NT2/D1 (cell line): Measurements from ENCODE around the gene TMEM53.
"Not testable (repeated sequence)": the region's sequence is repeated elsewhere in the genome, so short reads cannot be mapped to it uniquely, and the experiment has no call there.

Experiments
- DNase-seq: peaks from one replicate; pipeline ENCODE4 v3.0.0-alpha.2; 2011; ENCODE audit warnings: low read depth, low spot score
- H3K27me3 ChIP-seq: 2 replicates; pipeline ENCODE4 v1.6.0; 2011; ENCODE audit warnings: mild to moderate bottlenecking; ENCODE audit not compliant: insufficient read length, insufficient read depth
- H3K36me3 ChIP-seq: 2 replicates; pipeline ENCODE4 v1.6.1; 2011; ENCODE audit warnings: mild to moderate bottlenecking, low read length, mixed read lengths; ENCODE audit not compliant: insufficient read depth, insufficient read length
- H3K4me1 ChIP-seq: 2 replicates; pipeline ENCODE4 v1.5.1; 2011; ENCODE audit not compliant: insufficient read depth, insufficient read length
- H3K4me3 ChIP-seq: 2 replicates; pipeline ENCODE4 v1.5.1; 2011; ENCODE audit warnings: low read depth; ENCODE audit not compliant: insufficient read length
- H3K9ac ChIP-seq: 2 replicates; pipeline ENCODE4 v1.6.0; 2011; ENCODE audit warnings: low read depth; ENCODE audit not compliant: insufficient read length
- H3K9me3 ChIP-seq: 2 replicates; pipeline ENCODE4 v1.5.1; 2011; ENCODE audit warnings: mild to moderate bottlenecking, low read length; ENCODE audit not compliant: insufficient read depth
- SUZ12 ChIP-seq: IDR thresholded peaks from 2 replicates; pipeline ENCODE4 v1.6.1; 2011; ENCODE audit not compliant: insufficient read length, insufficient read depth; ENCODE audit errors: extremely low read depth
- YY1 ChIP-seq: IDR thresholded peaks from 2 replicates; pipeline ENCODE4 v1.6.1; 2011; ENCODE audit not compliant: insufficient read length, insufficient read depth
- ZNF274 ChIP-seq: IDR thresholded peaks from 2 replicates; pipeline ENCODE4 v1.6.1; 2011; ENCODE audit warnings: mild to moderate bottlenecking, low read depth, low read length

Gene TMEM53

GRCh38 chr1:44707112-44707881, 33.0 kb upstream of the TMEM53 start:
- DNase-seq = no peak
- TF ChIP-seq SUZ12 (no peak), YY1 (no peak), ZNF274 (no peak)
- Histone ChIP-seq H3K4me1 (peaks cover 8% of the 10 kb centered on the region), H3K36me3 (no peaks in the 10 kb centered on the region), H3K9ac (no peak overlapping the region), H3K9me3 (peaks cover 5% of the 10 kb centered on the region; the same call in 1 of the 2 replicates), H3K4me3 (no peak overlapping the region), H3K27me3 (no peaks in the 10 kb centered on the region)

GRCh38 chr1:44705938-44706337, 31.7 kb upstream of the TMEM53 start:
- H3K4me3 ChIP-seq = no peak overlapping the region

GRCh38 chr1:44705470-44705869, 31.2 kb upstream of the TMEM53 start:
- Histone ChIP-seq H3K9ac (no peak overlapping the region), H3K4me3 (no peak overlapping the region), H3K4me1 (peaks cover 8% of the 10 kb centered on the region), H3K9me3 (peaks cover 5% of the 10 kb centered on the region; the same call in 1 of the 2 replicates), H3K27me3 (no peaks in the 10 kb centered on the region), H3K36me3 (no peaks in the 10 kb centered on the region)
- no peak for DNase-seq
- TF ChIP-seq SUZ12 (no peak), ZNF274 (no peak), YY1 (no peak)

More at GRCh38 chr1:44705938-44706337, 31.7 kb upstream of the TMEM53 start:
- Histone ChIP-seq H3K27me3 (no peaks in the 10 kb centered on the region), H3K36me3 (no peaks in the 10 kb centered on the region), H3K9me3 (peaks cover 5% of the 10 kb centered on the region; the same call in 1 of the 2 replicates), H3K9ac (no peak overlapping the region), H3K4me1 (peaks cover 8% of the 10 kb centered on the region)
- DNase-seq = no peak
- TF ChIP-seq YY1 (no peak), ZNF274 (no peak)

DNA sequence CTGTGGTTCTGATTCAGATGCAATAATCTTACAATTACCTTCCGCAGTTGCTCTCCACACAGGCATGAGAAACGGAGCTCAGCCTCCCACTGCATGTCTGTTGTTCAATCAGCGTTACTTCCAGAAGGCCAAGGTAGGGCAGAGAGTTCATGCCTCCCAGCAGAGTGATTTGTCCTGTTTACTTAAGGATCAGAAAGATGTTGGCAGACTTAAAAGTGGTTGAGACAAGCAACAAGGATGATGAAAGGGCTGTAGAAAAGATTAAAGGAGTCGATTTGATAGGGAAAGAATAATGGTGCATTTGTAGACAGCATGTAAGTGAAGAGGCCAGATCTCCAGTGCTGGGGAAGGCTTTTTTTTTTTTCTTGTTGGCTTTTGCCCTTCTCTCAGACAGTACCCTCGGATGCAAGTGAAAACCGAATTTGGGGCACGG, 26.9 kb upstream of the TMEM53 start:
- H3K4me3 ChIP-seq = no peak overlapping the region
- TF ChIP-seq SUZ12 (no peak), YY1 (no peak), ZNF274 (no peak)
- H3K36me3 ChIP-seq = no peaks in the 10 kb centered on the region
- H3K9me3 ChIP-seq = no peaks in the 10 kb centered on the region
- no peaks in the 10 kb centered on the region for H3K27me3 ChIP-seq
- DNase-seq = no peak
- peaks cover 5% of the 10 kb centered on the region for H3K4me1 ChIP-seq
- H3K9ac ChIP-seq = no peak overlapping the region

GRCh38 chr1:44700573-44700972, 26.3 kb upstream of the TMEM53 start:
- H3K9me3 ChIP-seq = no peaks in the 10 kb centered on the region

DNA sequence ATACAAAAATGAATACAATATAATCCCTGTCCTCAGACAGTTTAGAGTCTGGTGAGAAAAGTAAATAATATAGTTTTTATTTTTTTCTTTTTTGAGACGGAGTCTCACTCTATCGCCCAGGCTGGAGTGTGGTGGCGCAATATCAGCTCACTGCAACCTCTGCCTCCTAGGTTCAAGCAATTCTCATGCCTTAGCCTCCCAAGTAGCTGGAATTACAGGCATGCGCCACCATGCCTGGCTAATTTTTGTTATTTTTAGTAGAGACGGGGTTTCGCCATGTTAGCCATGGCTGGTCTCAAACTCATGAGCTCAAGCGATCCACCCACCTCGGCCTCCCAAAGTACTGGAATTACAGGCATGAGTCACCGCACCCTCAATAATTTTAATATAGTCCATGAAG, 25.1 kb upstream of the TMEM53 start:
- not testable (repeated sequence) for H3K9ac ChIP-seq, H3K36me3 ChIP-seq, DNase-seq, H3K27me3 ChIP-seq, H3K4me1 ChIP-seq, H3K4me3 ChIP-seq, H3K9me3 ChIP-seq

More at GRCh38 chr1:44700573-44700972, 26.3 kb upstream of the TMEM53 start:
- Histone ChIP-seq H3K27me3 (no peaks in the 10 kb centered on the region), H3K4me3 (no peak overlapping the region), H3K9ac (no peak overlapping the region), H3K36me3 (no peaks in the 10 kb centered on the region), H3K4me1 (peaks cover 3% of the 10 kb centered on the region)
- no peak for TF ChIP-seq ZNF274
- TF ChIP-seq YY1 = no peak
- TF ChIP-seq SUZ12 = no peak
- DNase-seq = no peak

DNA sequence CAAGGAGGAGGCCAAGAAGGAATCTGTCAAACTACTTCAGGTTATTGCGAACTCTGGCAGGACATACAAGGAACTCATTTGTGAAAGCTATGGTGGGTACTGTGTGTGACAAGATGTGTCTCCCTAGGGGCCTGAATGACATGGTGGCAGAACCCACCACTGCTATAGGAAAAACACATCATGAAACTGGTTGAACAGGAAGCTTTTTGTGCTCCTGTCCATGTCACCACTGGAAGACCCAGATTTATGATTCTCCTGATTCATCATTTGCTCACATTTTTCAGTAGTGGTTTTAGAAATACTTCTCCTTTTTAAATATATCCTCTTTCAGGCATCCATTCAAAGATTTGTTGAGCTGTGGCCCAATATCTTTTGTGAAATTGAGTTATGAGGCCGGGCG, 23.9 kb upstream of the TMEM53 start:
- no peak for DNase-seq
- Histone ChIP-seq H3K9me3 (no peaks in the 10 kb centered on the region), H3K27me3 (no peaks in the 10 kb centered on the region), H3K36me3 (no peaks in the 10 kb centered on the region), H3K4me1 (peaks cover 3% of the 10 kb centered on the region), H3K9ac (no peak overlapping the region), H3K4me3 (no peak overlapping the region)
- TF ChIP-seq SUZ12 (no peak), YY1 (no peak), ZNF274 (no peak)

GRCh38 chr1:44696789-44697345, 22.6 kb upstream of the TMEM53 start:
- Histone ChIP-seq H3K9me3 (no peaks in the 10 kb centered on the region), H3K9ac (no peak overlapping the region), H3K4me3 (no peak overlapping the region), H3K4me1 (peaks cover 3% of the 10 kb centered on the region), H3K36me3 (no peaks in the 10 kb centered on the region), H3K27me3 (no peaks in the 10 kb centered on the region)
- TF ChIP-seq SUZ12 = no peak
- TF ChIP-seq YY1 = no peak
- no peak for TF ChIP-seq ZNF274
- no peak for DNase-seq
